K562 (cell line): ENCODE data around the gene ODAPH. TPM values are rescaled to one million over a fixed set of nuclear protein-coding genes. Genes with fewer than 3 reads are reported as not detected.

Experiments
- ATAC-seq: fragments of 200-7000 bp; cut with Tn5 transposase; 3 replicates; pipeline ENCODE4 v1.9.1; 2020; ENCODE audit warnings: moderate library complexity
- BruUV-seq: library from RNA; stranded (reverse); fragments of 400-500 nt; replicated peaks from 2 replicates; lab custom pipeline; 2021; lab: Mats Ljungman, UMichigan
- CTCF ChIA-PET: fragments of 300-600 bp; formaldehyde crosslinking; extraction: SDS; loops from one replicate; lab custom pipeline; 2021; ENCODE audit warnings: low intra/inter-chr PET ratio; lab: Yijun Ruan, JAX
- POLR2A ChIA-PET: fragments of 300-600, 350-650 bp; sonication (Branson Sonifier 250); formaldehyde crosslinking; extraction: SDS; loops from one replicate; lab custom pipeline; 2021; ENCODE audit warnings: antibody characterized with exemption, inconsistent platforms; lab: Yijun Ruan, JAX
- DNase-seq, 4 experiments: peaks; one replicate each; pipeline versions ENCODE4 v3.0.0 to v3.0.0-alpha.2; 2011 to 2018; ENCODE audit warnings: low spot score in 3 of 4, mixed read lengths in 3 of 4; ENCODE audit errors: extremely low read depth in 1 of 4
- FAIRE-seq: peaks from 2 replicates; lab custom pipeline; 2011; peaks lifted over from hg19 to GRCh38; lab: Jason Lieb, UNC
- H2AFZ ChIP-seq: 2 replicates; pipeline ENCODE4 v1.6.0; 2011; ENCODE audit warnings: low read depth, low read length, control low read depth, inconsistent platforms
- H3K27ac ChIP-seq: fragments of 200-600 bp; 3 replicates; pipeline ENCODE4 v1.8.0; 2011; ENCODE audit warnings: low read depth, mild to moderate bottlenecking, control low read depth, inconsistent platforms, low read length, moderate library complexity, mixed read lengths; ENCODE audit errors: extremely low read depth
- H3K27me3 ChIP-seq, 2 experiments: fragments of 300-600 bp in 1 of 2; 2 replicates in 1 of 2; 3 replicates in 1 of 2; pipeline versions ENCODE4 v1.6.0 to v1.8.0; 2011; ENCODE audit warnings: inconsistent platforms in 2 of 2, low read length in 2 of 2, mild to moderate bottlenecking in 1 of 2, mixed read lengths in 1 of 2, moderate library complexity in 1 of 2; ENCODE audit not compliant: control insufficient read depth in 2 of 2, insufficient read depth in 2 of 2
- H3K36me3 ChIP-seq: fragments of 300-600 bp; 3 replicates; pipeline ENCODE4 v1.8.0; 2011; ENCODE audit warnings: mild to moderate bottlenecking, low read length, inconsistent platforms; ENCODE audit not compliant: control insufficient read depth, insufficient read depth
- H3K4me1 ChIP-seq, 2 experiments: fragments of 200-600 bp in 1 of 2; replicated peaks in 1 of 2; 2 replicates in 1 of 2; 3 replicates in 1 of 2; pipeline versions ENCODE4 v1.5.1 to v1.8.0; 2011; ENCODE audit warnings: inconsistent platforms in 2 of 2, low read length in 2 of 2, mild to moderate bottlenecking in 1 of 2, mixed read lengths in 1 of 2, moderate library complexity in 1 of 2; ENCODE audit not compliant: control insufficient read depth in 2 of 2, insufficient read depth in 2 of 2
- H3K4me2 ChIP-seq: 2 replicates; pipeline ENCODE4 v1.6.1; 2011; ENCODE audit warnings: low read length, control low read depth, inconsistent platforms, mixed read lengths; ENCODE audit not compliant: insufficient read depth
- H3K4me3 ChIP-seq: fragments of 200-600 bp; sonication (generic), shearing (Covaris generic); 2 replicates; pipeline ENCODE4 v1.5.1; 2016; ENCODE audit warnings: control low read depth, inconsistent platforms
- H3K79me2 ChIP-seq: fragments of 200-600 bp; 3 replicates; pipeline ENCODE4 v1.8.0; 2011; ENCODE audit warnings: low read length, inconsistent platforms; ENCODE audit not compliant: control insufficient read depth, insufficient read depth
- H3K9ac ChIP-seq, 2 experiments: 2 replicates each; pipeline versions ENCODE4 v1.6.0 to v1.6.1; 2011; ENCODE audit warnings: low read depth in 2 of 2, low read length in 2 of 2, control low read depth in 1 of 2, inconsistent platforms in 1 of 2, mild to moderate bottlenecking in 1 of 2, mixed read lengths in 1 of 2; ENCODE audit not compliant: insufficient read depth in 1 of 2
- H3K9me1 ChIP-seq: one replicate; pipeline ENCODE4 v1.6.0; 2011; ENCODE audit warnings: inconsistent platforms, mild to moderate bottlenecking, low read length, moderate library complexity; ENCODE audit not compliant: control insufficient read depth, insufficient read depth
- H3K9me3 ChIP-seq: replicated peaks from 2 replicates; pipeline ENCODE4 v1.5.1; 2011; ENCODE audit warnings: low read depth, low read length, inconsistent platforms; ENCODE audit not compliant: control insufficient read depth, insufficient read depth
- H4K20me1 ChIP-seq: replicated peaks from 2 replicates; pipeline ENCODE4 v1.6.1; 2011; ENCODE audit warnings: low read length, inconsistent platforms, mixed read lengths; ENCODE audit not compliant: control insufficient read depth, insufficient read depth
- CXXC5 ChIP-seq: fragments of 250-450 bp; sonication (Bioruptor Pico); IDR thresholded peaks from 2 replicates; pipeline ENCODE4 v1.8.0; 2022; ENCODE audit warnings: inconsistent platforms, mild to moderate bottlenecking, moderate library complexity
- ELF4 ChIP-seq: fragments of 450-650 bp; formaldehyde crosslinking; IDR thresholded peaks from 2 replicates; pipeline ENCODE4 v1.4.0; 2022; ENCODE audit warnings: missing genetic modification characterization
- EWSR1 ChIP-seq: fragments of 450-650 bp; IDR thresholded peaks from 2 replicates; pipeline ENCODE4 v1.6.1; 2018; ENCODE audit warnings: borderline replicate concordance, mild to moderate bottlenecking, low read depth, moderate library complexity; ENCODE audit not compliant: partially characterized antibody
- KDM2B ChIP-seq: fragments of 250-450 bp; sonication (Bioruptor Pico); IDR thresholded peaks from 2 replicates; pipeline ENCODE4 v1.8.0; 2021; ENCODE audit warnings: mild to moderate bottlenecking, moderate library complexity
- MCM2 ChIP-seq: fragments of 450-650 bp; IDR thresholded peaks from 2 replicates; pipeline ENCODE4 v1.6.1; 2017; ENCODE audit warnings: low read depth, mild to moderate bottlenecking
- MYBL2 ChIP-seq, 2 experiments: fragments of 450-650 bp in 1 of 2; sonication (generic) in 1 of 2; formaldehyde crosslinking in 1 of 2; IDR thresholded peaks; 2 replicates each; pipeline versions ENCODE4 v1.6.1 to v1.8.1; 2017 to 2022; ENCODE audit warnings: borderline replicate concordance in 1 of 2, inconsistent platforms in 1 of 2, low read depth in 1 of 2, mild to moderate bottlenecking in 1 of 2, missing genetic modification reagents in 1 of 2, moderate library complexity in 1 of 2
- NFE2 ChIP-seq: IDR thresholded peaks from 2 replicates; pipeline ENCODE4 v1.6.1; 2014; ENCODE audit warnings: antibody characterized with exemption, low read depth
- NR2F6 ChIP-seq: fragments of 450-650 bp; formaldehyde crosslinking; IDR thresholded peaks from 2 replicates; pipeline ENCODE4 v1.4.0; 2020; ENCODE audit warnings: mild to moderate bottlenecking
- PHTF2 ChIP-seq: fragments of 250-450 bp; sonication (Bioruptor Pico); IDR thresholded peaks from 2 replicates; pipeline ENCODE4 v1.5.0; 2021; ENCODE audit warnings: mild to moderate bottlenecking
- SRSF1 ChIP-seq: fragments of 200-400 bp; formaldehyde crosslinking; IDR thresholded peaks from 2 replicates; pipeline ENCODE4 v1.6.1; 2017; ENCODE audit warnings: mild to moderate bottlenecking, low read depth, low read length, moderate library complexity
- THRAP3 ChIP-seq: fragments of 450-650 bp; IDR thresholded peaks from 2 replicates; pipeline ENCODE4 v1.6.1; 2016; ENCODE audit warnings: mild to moderate bottlenecking, inconsistent platforms, borderline replicate concordance
- WGBS: fragments of 100-300 bp; shearing (Covaris generic); methylation state at CpG from one replicate; pipeline ENCODE4 v1.1.6; 2016; ENCODE audit warnings: low coverage, mixed read lengths; ENCODE audit not compliant: insufficient coverage; ENCODE audit errors: missing lambda C conversion rate; 5-methylcytosine and 5-hydroxymethylcytosine counted together
- in situ Hi-C: fragments of 300-500 bp; cut with MboI; formaldehyde crosslinking; loops from 4 replicates; pipeline ENCODE4 v1.15.0; 2018; ENCODE audit warnings: inconsistent platforms, mixed read lengths
- intact Hi-C: fragments of 100-400 bp; cut with micrococcal nuclease; formaldehyde crosslinking; loops from 2 replicates; pipeline ENCODE4 v1.14.2; 2022
- polyA plus RNA-seq, 8 experiments: library from polyadenylated mRNA; depleted of rRNA in 4 of 8; stranded (reverse) in 5 of 8; unstranded in 3 of 8; fragments of >200 nt; fragmentation: Nextera tagmentation in 2 of 8; fragmentation: Illumina TruSeq in 1 of 8; extraction: Ambion mirVana in 2 of 8; extraction: Trizol in 1 of 8; gene quantifications; 2 replicates each; pipeline versions ENCODE4 v1.2.1 to v1.2.3, GENCODE V29; 2011 to 2014; ENCODE audit warnings: inconsistent platforms in 1 of 8, missing spikeins in 1 of 8
- total RNA-seq, 7 experiments: library from RNA; depleted of rRNA in 6 of 7; stranded (reverse); fragments of >200 nt in 6 of 7; fragmentation: Illumina TruSeq in 2 of 7; extraction: Trizol in 2 of 7; gene quantifications; 2 replicates each; pipeline versions ENCODE4 v1.2.1 to v1.2.3, GENCODE V29; 2011 to 2021; ENCODE audit warnings: low replicate concordance in 1 of 7
- TF ChIP-seq, protein P1 (sequence below), 2 experiments: fragments of 450-650 bp; conservative IDR thresholded peaks; 2 replicates each; pipeline ENCODE4 v1.6.1; 2017; ENCODE audit warnings: mild to moderate bottlenecking in 2 of 2, moderate library complexity in 2 of 2
- TF ChIP-seq, protein P2 (sequence below): conservative IDR thresholded peaks from 2 replicates; pipeline ENCODE4 v1.6.1; 2011; ENCODE audit warnings: low read depth, mild to moderate bottlenecking, low read length; ENCODE audit not compliant: control insufficient read depth
- TF ChIP-seq, protein P3 (sequence below): fragments of 450-650 bp; formaldehyde crosslinking; conservative IDR thresholded peaks from 2 replicates; pipeline ENCODE4 v1.4.0; 2022; ENCODE audit warnings: mild to moderate bottlenecking, missing genetic modification characterization
- TF ChIP-seq, protein P4 (sequence below): fragments of 250-450 bp; sonication (Bioruptor Pico); IDR thresholded peaks from 2 replicates; pipeline ENCODE4 v1.5.0; 2022; ENCODE audit warnings: mild to moderate bottlenecking

The ODAPH gene
- total and polyA plus RNA-seq, 9 of the 15 experiments (the other 6 are each of a cell fraction or from before 2014, with no cell fraction given): not detected

DNA sequence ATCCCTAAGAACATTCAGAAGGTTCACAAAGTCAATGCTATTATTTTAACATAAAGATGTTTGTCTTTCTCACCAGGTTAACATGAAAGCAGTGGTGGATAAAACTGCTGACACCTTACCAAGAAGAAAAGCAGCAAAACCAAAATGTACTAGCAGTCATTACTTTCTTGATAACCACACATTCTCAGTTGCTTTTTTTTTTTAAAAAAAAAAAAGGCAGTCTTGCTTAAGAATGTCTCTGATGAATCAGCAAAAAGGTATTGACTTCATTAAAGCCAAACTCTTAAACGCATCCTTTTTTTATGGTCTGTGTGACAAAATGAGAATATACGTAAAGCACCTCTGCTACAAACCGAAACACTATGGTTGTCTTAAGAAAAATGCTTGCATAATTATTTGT, 42.5 kb downstream of the ODAPH start (continued):
- TF ChIP-seq, protein P1, sequence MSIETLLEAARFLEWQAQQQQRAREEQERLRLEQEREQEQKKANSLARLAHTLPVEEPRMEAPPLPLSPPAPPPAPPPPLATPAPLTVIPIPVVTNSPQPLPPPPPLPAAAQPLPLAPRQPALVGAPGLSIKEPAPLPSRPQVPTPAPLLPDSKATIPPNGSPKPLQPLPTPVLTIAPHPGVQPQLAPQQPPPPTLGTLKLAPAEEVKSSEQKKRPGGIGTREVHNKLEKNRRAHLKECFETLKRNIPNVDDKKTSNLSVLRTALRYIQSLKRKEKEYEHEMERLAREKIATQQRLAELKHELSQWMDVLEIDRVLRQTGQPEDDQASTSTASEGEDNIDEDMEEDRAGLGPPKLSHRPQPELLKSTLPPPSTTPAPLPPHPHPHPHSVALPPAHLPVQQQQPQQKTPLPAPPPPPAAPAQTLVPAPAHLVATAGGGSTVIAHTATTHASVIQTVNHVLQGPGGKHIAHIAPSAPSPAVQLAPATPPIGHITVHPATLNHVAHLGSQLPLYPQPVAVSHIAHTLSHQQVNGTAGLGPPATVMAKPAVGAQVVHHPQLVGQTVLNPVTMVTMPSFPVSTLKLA (conservative IDR thresholded peaks at IDR 0.05): no peak
- TF ChIP-seq, protein P2, sequence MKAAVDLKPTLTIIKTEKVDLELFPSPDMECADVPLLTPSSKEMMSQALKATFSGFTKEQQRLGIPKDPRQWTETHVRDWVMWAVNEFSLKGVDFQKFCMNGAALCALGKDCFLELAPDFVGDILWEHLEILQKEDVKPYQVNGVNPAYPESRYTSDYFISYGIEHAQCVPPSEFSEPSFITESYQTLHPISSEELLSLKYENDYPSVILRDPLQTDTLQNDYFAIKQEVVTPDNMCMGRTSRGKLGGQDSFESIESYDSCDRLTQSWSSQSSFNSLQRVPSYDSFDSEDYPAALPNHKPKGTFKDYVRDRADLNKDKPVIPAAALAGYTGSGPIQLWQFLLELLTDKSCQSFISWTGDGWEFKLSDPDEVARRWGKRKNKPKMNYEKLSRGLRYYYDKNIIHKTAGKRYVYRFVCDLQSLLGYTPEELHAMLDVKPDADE: no peak
- TF ChIP-seq MCM2 (no peak), CXXC5 (CRISPR knock-in tag) (no peak)

DNA sequence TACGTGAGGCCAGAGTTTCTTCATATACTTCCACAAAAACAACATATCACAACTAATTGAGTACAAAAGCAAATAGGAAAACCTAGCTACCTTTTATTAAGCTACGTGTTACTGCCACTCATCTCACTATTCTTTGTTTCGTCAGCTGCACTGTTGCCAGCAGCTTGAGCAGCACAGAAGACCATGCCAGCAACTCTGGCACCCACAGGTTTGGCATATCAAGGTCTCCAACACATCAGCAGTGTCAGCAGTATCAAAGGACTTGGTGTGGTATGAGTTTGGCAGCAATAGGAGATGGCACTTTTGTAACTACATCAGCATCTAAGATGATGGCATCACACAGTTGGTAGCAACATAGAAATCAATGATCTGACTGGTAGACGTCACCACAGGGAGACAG, 43.8 kb downstream of the ODAPH start:
- POLR2A ChIA-PET: interaction anchor here (0.5 kb wide), 1 partner anchor 20 kb away, joined by 3 read pairs; no protein-coding TSS in a partner anchor
- no peaks in the 10 kb centered on the region for H3K9me1 ChIP-seq
- 41% methylated on average over 4 of the region's 4 CpGs for WGBS
- FAIRE-seq (no peak), ATAC-seq (no peak), DNase-seq (no peak)
- intact Hi-C loops: no loop called here
- peaks cover 0 to 2% of the 10 kb centered on the region in 2 experiments; a peak in 2 of 5 replicates for H3K27me3 ChIP-seq
- no peak overlapping the region for H2AFZ ChIP-seq
- no peaks in the 10 kb centered on the region for H4K20me1 ChIP-seq
- H3K9me3 ChIP-seq: no peaks in the 10 kb centered on the region
- H3K27ac ChIP-seq: no peak overlapping the region
- H3K36me3 ChIP-seq: no peaks in the 10 kb centered on the region
- H3K4me1 ChIP-seq: no peaks in the 10 kb centered on the region; a peak in 1 of 5 replicates
- in situ Hi-C loops: no loop called here
- no peak overlapping the region for H3K4me3 ChIP-seq
- H3K4me2 ChIP-seq: no peak overlapping the region
- no peak overlapping the region for H3K9ac ChIP-seq
- CTCF ChIA-PET: no interaction called here
- no TSS peak for BruUV-seq
- H3K79me2 ChIP-seq: no peaks in the 10 kb centered on the region
- no peak for TF ChIP-seq NFE2
- TF ChIP-seq NR2F6 (CRISPR knock-in tag): no peak
- TF ChIP-seq ELF4: no peak
- no peak for TF ChIP-seq PHTF2
- no peak for TF ChIP-seq THRAP3
- TF ChIP-seq SRSF1: no peak
- TF ChIP-seq MYBL2 (IDR thresholded peaks at IDR 0.05; ENCODE audit: low read depth): no peak
- no peak for TF ChIP-seq MYBL2 (CRISPR knock-in tag; IDR thresholded peaks at IDR 0.05; ENCODE audit: borderline replicate concordance)
- TF ChIP-seq, protein P3, sequence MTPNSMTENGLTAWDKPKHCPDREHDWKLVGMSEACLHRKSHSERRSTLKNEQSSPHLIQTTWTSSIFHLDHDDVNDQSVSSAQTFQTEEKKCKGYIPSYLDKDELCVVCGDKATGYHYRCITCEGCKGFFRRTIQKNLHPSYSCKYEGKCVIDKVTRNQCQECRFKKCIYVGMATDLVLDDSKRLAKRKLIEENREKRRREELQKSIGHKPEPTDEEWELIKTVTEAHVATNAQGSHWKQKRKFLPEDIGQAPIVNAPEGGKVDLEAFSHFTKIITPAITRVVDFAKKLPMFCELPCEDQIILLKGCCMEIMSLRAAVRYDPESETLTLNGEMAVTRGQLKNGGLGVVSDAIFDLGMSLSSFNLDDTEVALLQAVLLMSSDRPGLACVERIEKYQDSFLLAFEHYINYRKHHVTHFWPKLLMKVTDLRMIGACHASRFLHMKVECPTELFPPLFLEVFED (CRISPR knock-in tag): no peak
- no peak for TF ChIP-seq EWSR1
- TF ChIP-seq, protein P4, sequence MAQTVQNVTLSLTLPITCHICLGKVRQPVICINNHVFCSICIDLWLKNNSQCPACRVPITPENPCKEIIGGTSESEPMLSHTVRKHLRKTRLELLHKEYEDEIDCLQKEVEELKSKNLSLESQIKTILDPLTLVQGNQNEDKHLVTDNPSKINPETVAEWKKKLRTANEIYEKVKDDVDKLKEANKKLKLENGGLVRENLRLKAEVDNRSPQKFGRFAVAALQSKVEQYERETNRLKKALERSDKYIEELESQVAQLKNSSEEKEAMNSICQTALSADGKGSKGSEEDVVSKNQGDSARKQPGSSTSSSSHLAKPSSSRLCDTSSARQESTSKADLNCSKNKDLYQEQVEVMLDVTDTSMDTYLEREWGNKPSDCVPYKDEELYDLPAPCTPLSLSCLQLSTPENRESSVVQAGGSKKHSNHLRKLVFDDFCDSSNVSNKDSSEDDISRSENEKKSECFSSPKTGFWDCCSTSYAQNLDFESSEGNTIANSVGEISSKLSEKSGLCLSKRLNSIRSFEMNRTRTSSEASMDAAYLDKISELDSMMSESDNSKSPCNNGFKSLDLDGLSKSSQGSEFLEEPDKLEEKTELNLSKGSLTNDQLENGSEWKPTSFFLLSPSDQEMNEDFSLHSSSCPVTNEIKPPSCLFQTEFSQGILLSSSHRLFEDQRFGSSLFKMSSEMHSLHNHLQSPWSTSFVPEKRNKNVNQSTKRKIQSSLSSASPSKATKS (CRISPR knock-in tag): no peak
- TF ChIP-seq KDM2B (CRISPR knock-in tag): no peak
